Bronchus fibroblast of lung (primary cell): ENCODE measurements around the gene MRPL52. TPM values are rescaled to one million over a fixed set of nuclear protein-coding genes. Genes with fewer than 3 reads are reported as not detected.

Experiments
- total RNA-seq: library from RNA; depleted of rRNA; stranded (reverse); fragments of >200 nt; gene quantifications from 2 replicates; pipeline ENCODE4 v1.2.3, GENCODE V29; 2015

MRPL52 gene
- total RNA-seq: 146 and 245 TPM in 2 replicates

DNA sequence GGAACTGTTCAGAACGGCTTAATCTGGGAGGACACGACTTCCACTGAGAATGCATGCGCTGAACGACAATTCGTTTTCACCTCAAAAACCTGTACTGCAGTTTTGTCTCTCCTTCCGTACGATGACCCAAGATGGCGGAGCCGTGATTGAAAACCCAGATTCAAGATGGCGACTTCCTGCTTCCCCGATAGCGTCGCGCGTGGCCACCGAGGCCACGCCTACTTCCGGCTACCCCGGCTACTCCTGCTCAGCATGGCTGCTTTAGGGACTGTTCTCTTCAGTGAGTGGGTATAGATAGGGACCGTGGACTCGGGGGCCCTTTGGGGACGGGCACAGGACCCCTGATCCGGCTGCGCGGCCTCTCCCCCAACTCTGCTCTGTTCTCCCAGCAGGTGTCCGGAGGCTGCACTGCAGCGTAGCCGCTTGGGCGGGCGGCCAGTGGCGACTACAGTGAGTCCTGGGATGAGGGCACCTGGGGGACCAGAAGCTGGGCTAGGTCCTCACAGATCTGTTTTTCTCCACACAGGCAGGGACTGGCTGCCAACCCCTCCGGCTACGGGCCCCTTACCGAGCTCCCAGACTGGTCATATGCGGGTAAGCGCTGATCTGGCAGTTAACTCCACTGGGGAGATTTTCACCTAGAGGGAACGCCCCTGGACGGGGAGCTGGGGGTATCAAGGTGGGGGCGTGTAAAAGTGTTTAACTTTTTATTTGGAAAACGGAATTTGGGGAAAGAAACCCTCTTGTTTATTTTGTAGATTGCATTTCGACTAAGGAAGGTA lies at the start of gene MRPL52:
TSS of gene MRPL52 (plus strand) at position 227 of the 782 bp plus-strand sequence. CDS start at position 253, 26 bp downstream.

GRCh38 chr14:22814941-22815713 lies 14.6 kb upstream of the MRPL52 start, which contains the start of gene SLC7A7:
TSS of gene SLC7A7 (minus strand) at chr14:22815435. CDS start at chr14:22813398, 2,037 bp downstream.

GRCh38 chr14:22836301-22837113 lies 6.8 kb downstream of the MRPL52 start, which contains the start of gene MMP14:
TSS of gene MMP14 (plus strand) at chr14:22836585. CDS start at chr14:22836818, 233 bp downstream.

GRCh38 chr14:22871224-22872032 lies 41.7 kb downstream of the MRPL52 start, which contains the start of gene LRP10:
TSS of gene LRP10 (plus strand) at chr14:22871740. CDS start at chr14:22872304, 564 bp downstream.

GRCh38 chr14:22883173-22883976 lies 53.7 kb downstream of the MRPL52 start, which contains the start of gene REM2:
TSS of gene REM2 (plus strand) at chr14:22883222. CDS start at chr14:22883288, 66 bp downstream.

Other genes with a start within 250 kb of the MRPL52 start
- 412 and 446 TPM in 2 replicates for gene DAD1, start 240.7 kb upstream of the MRPL52 start, total RNA-seq
- 12.4 and 12.8 TPM in 2 replicates for gene ABHD4, start 231.6 kb upstream of the MRPL52 start, total RNA-seq
- not detected in 2 replicates for gene OR6J1, start 185.5 kb upstream of the MRPL52 start, total RNA-seq
- gene OXA1L, start 63.2 kb upstream of the MRPL52 start, total RNA-seq: 104 and 132 TPM in 2 replicates
- gene SLC7A7, start 14.5 kb upstream of the MRPL52 start, total RNA-seq: 1.3 and 1.5 TPM in 2 replicates
- gene MMP14, start 6.7 kb downstream of the MRPL52 start, total RNA-seq: 226 and 239 TPM in 2 replicates
- gene LRP10, start 41.9 kb downstream of the MRPL52 start, total RNA-seq: 52.8 and 53.1 TPM in 2 replicates
- gene REM2, start 53.3 kb downstream of the MRPL52 start, total RNA-seq: 0.30 TPM in 1 of 2 replicates, not detected in the other
- gene RBM23, start 89.3 kb downstream of the MRPL52 start, total RNA-seq: 61.4 and 61.8 TPM in 2 replicates
- gene PRMT5, start 99.5 kb downstream of the MRPL52 start, total RNA-seq: 71.7 and 75.3 TPM in 2 replicates
- gene HAUS4, start 127.2 kb downstream of the MRPL52 start, total RNA-seq: 71.3 and 78.2 TPM in 2 replicates
- 47.9 and 49.3 TPM in 2 replicates for gene AJUBA, start 152.7 kb downstream of the MRPL52 start, total RNA-seq
- gene C14orf93, start 180.3 kb downstream of the MRPL52 start, total RNA-seq: 18.0 and 22.9 TPM in 2 replicates
- 311 and 342 TPM in 2 replicates for gene PSMB5, start 205.0 kb downstream of the MRPL52 start, total RNA-seq
- gene PSMB11, start 212.3 kb downstream of the MRPL52 start, total RNA-seq: not detected in 2 replicates
- gene CDH24, start 227.6 kb downstream of the MRPL52 start, total RNA-seq: 8.6 and 9.8 TPM in 2 replicates